Body of pancreas (tissue), 4 donors: ENCODE measurements around the gene ASPG.

Experiments used
- POLR2A ChIP-seq, 3 donors: fragments of 450-650 bp; IDR thresholded peaks; one replicate each; pipeline ENCODE4 v1.6.1; 2016; ENCODE audit warnings: antibody characterized with exemption in 3 of 3, mild to moderate bottlenecking in 2 of 3
- TF ChIP-seq, protein P1 (sequence below), 7 experiments: fragments of 450-650 bp in 4 of 7; fragments of 200-600 bp in 3 of 7; sonication (generic) in 3 of 7; IDR thresholded peaks; one replicate each; pipeline ENCODE4 v1.5.1; 2016 to 2019; ENCODE audit warnings: antibody characterized with exemption in 7 of 7

DNA sequence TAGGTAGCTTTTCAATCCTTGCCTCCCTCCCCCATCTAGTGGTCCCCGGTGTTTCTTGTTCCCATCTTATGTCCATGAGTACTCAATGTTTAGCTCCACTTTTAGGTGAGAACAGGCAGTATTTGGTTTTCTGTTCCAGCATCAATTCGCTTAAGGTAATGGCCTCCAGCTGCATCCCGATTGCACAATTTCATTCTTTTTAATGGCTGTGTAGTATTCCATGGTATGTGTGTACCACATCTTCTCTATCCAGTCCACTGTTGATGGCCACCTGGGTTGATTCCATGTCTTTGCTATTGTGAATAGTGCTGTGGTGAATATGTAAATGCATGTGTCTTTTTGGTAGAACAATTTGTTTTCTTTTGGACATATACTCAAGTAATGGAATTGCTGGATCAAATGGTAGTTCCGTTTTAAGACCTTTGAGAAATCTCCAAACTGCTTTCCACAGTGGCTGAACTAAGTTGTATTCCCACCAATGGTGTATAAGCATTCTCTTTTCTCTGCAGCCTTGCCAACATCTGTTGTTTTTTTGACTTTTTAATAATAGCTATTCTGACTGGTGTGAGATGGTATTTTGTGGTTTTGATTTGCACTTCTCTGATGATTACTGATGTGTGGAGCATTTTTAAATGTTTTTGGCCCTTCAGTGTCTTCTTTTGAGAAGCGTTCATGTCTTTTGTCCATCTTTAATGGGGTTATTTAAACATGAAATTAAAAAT is 34.2 kb upstream of the ASPG start:
- TF ChIP-seq POLR2A (IDR thresholded peaks at IDR 0.05), result no peak
- TF ChIP-seq, protein P1, sequence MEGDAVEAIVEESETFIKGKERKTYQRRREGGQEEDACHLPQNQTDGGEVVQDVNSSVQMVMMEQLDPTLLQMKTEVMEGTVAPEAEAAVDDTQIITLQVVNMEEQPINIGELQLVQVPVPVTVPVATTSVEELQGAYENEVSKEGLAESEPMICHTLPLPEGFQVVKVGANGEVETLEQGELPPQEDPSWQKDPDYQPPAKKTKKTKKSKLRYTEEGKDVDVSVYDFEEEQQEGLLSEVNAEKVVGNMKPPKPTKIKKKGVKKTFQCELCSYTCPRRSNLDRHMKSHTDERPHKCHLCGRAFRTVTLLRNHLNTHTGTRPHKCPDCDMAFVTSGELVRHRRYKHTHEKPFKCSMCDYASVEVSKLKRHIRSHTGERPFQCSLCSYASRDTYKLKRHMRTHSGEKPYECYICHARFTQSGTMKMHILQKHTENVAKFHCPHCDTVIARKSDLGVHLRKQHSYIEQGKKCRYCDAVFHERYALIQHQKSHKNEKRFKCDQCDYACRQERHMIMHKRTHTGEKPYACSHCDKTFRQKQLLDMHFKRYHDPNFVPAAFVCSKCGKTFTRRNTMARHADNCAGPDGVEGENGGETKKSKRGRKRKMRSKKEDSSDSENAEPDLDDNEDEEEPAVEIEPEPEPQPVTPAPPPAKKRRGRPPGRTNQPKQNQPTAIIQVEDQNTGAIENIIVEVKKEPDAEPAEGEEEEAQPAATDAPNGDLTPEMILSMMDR (IDR thresholded peaks at IDR 0.05), result no peak
